DOHH2 (cell line): Measurements from ENCODE around the gene IL33.

Experiments
- EZH2phosphoT487 ChIP-seq: fragments of 200-600 bp; sonication (generic); IDR thresholded peaks from 2 replicates; pipeline ENCODE4 v1.6.1; 2017; ENCODE audit warnings: borderline replicate concordance, mild to moderate bottlenecking, antibody characterized with exemption, low read length, moderate library complexity, mixed read lengths
- TF ChIP-seq, protein P1 (sequence below): fragments of 200-600 bp; sonication (generic); IDR thresholded peaks from one replicate; pipeline ENCODE4 v1.5.1; 2014; ENCODE audit warnings: antibody characterized with exemption, mild to moderate bottlenecking, low read depth, low read length; ENCODE audit not compliant: poor library complexity, severe bottlenecking

DNA sequence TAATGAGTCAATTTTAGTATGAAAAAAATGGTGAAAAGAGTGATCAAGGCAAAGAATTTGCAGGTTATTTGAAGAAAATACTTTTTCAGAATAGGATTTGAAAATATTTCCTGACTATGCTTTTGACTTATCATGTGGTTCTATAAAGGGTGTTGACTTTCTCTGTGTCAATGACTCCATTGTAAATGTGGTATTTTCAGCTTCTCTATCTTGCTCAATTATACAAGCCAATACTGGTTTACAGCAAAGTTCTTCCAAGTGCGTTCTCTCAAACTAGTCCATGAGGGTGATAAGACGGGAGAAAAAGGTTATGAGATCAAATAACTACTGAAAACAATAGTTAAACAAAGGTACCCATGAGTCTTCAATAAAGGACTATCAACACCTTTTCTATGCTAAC is 21.7 kb downstream of the IL33 start:
- TF ChIP-seq, protein P1, sequence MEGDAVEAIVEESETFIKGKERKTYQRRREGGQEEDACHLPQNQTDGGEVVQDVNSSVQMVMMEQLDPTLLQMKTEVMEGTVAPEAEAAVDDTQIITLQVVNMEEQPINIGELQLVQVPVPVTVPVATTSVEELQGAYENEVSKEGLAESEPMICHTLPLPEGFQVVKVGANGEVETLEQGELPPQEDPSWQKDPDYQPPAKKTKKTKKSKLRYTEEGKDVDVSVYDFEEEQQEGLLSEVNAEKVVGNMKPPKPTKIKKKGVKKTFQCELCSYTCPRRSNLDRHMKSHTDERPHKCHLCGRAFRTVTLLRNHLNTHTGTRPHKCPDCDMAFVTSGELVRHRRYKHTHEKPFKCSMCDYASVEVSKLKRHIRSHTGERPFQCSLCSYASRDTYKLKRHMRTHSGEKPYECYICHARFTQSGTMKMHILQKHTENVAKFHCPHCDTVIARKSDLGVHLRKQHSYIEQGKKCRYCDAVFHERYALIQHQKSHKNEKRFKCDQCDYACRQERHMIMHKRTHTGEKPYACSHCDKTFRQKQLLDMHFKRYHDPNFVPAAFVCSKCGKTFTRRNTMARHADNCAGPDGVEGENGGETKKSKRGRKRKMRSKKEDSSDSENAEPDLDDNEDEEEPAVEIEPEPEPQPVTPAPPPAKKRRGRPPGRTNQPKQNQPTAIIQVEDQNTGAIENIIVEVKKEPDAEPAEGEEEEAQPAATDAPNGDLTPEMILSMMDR = no peak
- TF ChIP-seq EZH2phosphoT487 = no peak
